HG03469 (cell line): ENCODE results near the gene PAH.

ENCODE experiments used
- ATAC-seq: cut with Tn5 transposase; IDR thresholded peaks from one replicate; pipeline ENCODE4 v1.9.1; 2021; ENCODE audit warnings: mild to moderate bottlenecking, moderate library complexity, moderate number of reproducible peaks; ENCODE audit not compliant: unreplicated experiment

Gene PAH

GRCh38 chr12:102950950-102951619, 34.0 kb upstream of the PAH start:
- no peak for ATAC-seq

- no peak for ATAC-seq
Observed at GRCh38 chr12:102950107-102950949, 33.3 kb upstream of the PAH start.

- no peak for ATAC-seq
Observed at GRCh38 chr12:102948941-102949352, 31.9 kb upstream of the PAH start.

- ATAC-seq: no peak
Observed at GRCh38 chr12:102946042-102946441, 29.0 kb upstream of the PAH start.

GRCh38 chr12:102939670-102940222, 22.7 kb upstream of the PAH start:
- ATAC-seq: no peak

GRCh38 chr12:102939059-102939458, 22.0 kb upstream of the PAH start:
- no peak for ATAC-seq

- no peak for ATAC-seq
Observed at GRCh38 chr12:102933168-102933567, 16.1 kb upstream of the PAH start.

- ATAC-seq: no peak
Observed at GRCh38 chr12:102927220-102927619, 10.2 kb upstream of the PAH start.

GRCh38 chr12:102921240-102921639, 4.2 kb upstream of the PAH start:
- ATAC-seq: no peak

GRCh38 chr12:102920271-102920670, 3.2 kb upstream of the PAH start:
- no peak for ATAC-seq

GRCh38 chr12:102918840-102919239, 1.8 kb upstream of the PAH start:
- no peak for ATAC-seq

- no peak for ATAC-seq
Observed at GRCh38 chr12:102916252-102917025, 605 bp downstream of the PAH start.

- no peak for ATAC-seq
Observed at GRCh38 chr12:102913453-102914226, 3.4 kb downstream of the PAH start.

GRCh38 chr12:102912258-102912657, 4.8 kb downstream of the PAH start:
- ATAC-seq: no peak

- no peak for ATAC-seq
Observed at GRCh38 chr12:102911320-102911719, 5.7 kb downstream of the PAH start.

GRCh38 chr12:102910792-102911191, 6.3 kb downstream of the PAH start:
- ATAC-seq: no peak

GRCh38 chr12:102910137-102910536, 6.9 kb downstream of the PAH start:
- ATAC-seq: no peak

GRCh38 chr12:102907918-102908317, 9.1 kb downstream of the PAH start:
- no peak for ATAC-seq

GRCh38 chr12:102905229-102905628, 11.8 kb downstream of the PAH start:
- no peak for ATAC-seq

GRCh38 chr12:102903337-102904007, 13.6 kb downstream of the PAH start:
- no peak for ATAC-seq
